ENCODE results near the gene NFATC1.

The NFATC1 gene

DNA sequence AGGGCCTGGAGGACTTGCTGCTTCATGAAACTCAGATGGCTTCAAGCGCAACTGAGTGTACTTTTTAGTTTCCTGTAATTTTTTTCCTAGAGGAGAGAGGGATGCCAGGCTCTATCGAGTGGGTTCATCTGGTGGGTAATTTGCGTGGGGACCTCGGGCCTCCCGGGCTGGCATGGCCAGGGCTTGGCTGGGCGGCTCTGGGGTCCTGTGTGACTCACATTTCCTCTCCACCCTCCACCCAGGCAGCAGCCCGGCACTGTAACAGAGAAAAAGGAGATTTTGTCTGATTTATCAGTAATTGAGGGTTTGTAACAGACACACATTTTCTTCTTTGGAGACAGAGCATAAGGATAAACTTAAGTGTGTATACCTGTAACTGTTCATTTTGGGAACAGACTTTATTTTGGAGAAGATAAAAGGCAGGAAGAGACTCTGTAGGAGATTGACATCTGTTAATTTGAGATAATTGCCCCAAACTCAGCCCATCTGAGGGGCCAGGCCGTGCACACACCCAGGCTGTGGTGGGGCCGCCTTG is 64.3 kb downstream of the NFATC1 start:
- no peak for DNase-seq

DNA sequence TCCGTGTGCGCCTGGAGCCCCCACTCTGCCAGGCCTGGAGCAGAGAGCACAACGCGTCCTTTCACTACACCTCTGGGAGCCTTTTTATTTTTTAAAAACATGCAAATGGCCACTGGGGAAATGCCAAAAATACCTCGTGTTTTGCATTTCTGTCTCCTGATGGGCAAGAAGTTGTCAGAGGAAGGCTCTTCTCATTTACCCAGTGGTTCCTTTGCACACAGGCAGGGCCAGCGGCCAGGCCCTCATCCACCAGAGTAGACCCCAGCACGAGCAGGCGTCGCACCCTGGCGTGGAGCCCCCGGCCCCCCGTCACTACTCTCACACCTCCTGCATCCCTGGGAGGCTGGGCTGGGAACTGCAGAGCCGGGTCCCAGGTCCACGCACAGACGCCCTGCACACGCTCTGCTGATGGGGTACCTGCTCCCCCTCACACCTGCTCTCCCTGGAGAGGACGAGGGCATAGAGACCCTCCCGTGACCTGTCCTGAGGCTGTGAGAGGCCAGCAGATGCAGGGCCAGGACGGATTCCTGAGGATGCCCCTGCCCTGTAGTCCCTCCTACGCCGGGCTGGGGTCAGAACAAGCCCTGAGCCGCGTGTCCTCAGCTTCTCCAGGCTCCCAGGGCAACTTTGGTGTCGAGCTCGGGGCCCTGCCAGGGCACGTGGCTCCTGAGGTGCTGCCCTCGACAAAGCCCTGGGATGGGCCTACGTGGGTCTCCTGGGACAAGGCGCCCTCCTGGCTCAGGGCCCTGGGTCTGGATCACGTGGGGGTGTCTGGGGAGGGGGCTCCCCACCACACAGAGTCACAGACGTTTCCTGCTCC is 65.0 kb downstream of the NFATC1 start:
- DNase-seq = no peak

DNA sequence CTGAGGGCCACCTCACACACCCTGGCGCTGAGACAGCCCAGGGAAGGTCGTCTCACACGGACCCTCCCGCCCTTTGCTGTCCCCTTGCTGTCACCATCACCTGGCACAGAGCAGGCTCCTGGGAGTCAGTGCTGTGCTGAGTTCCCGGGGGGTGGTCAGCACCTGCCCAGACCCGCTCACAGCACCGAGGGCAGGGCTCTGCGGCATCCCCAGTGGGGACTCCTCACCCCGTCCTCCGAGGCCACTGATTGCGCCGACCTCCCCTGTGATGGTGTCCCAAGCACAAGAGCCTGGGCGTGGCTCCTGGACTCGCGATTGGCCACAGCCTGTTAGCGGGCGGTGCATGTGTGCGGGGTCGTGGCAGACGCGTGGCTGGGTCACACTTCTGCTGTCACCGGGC is 65.9 kb downstream of the NFATC1 start:
- DNase-seq = no peak

DNA sequence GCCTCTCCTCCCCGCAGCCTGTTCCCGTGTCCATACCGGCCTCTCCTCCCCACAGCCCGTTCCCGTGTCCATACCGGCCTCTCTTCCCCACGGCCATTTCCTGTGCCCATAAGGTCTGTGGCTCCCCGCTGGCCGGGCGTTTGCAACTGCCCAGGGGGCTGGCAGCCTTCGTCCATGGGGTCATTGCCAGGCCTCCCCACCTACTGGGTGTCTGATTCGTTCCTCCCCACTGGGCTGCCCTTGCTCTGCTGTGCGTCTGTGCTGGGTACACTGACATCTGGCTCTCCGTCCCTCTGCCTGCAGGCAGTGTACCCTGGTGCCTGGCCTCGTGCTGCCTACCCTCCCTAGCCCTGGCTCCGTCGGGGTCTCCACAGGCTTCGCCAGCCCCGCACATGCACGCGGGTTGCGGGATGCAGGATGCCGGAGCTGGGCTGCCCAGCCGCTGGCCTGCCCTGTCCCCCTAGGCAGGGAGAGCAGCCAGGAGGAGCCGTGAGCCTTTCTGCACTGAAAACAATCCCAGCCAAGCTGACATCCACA is 67.8 kb downstream of the NFATC1 start:
- no peak for DNase-seq

DNA sequence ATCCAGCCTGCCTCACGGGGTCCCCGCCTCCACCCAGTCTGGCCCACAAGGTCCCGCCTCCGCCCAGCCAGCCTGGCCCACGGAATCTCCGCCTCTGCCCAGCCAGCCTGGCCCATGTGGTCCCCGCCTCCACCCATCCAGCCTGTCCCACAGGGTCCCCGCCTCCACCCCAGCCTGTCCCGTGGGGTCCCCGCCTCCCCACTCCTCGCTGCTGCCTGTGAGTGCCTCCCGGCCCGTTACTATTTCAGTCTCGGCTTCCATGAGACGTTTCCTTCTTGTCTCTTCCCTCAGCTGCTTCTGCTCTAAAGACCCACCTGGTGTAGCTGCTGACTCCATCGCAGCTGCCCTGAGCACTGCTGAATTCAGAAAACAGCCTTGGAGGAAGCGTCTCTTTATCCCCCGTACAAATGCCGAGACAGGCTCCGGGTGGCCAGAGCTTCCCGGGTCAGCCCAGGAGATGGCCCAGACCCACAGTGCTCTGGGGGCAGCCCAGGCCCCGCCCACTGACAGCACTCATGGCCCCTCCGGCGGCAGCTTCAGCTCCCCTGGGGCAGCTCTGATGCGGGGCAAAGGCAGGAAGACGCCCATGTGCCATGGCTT is 69.8 kb downstream of the NFATC1 start:
- DNase-seq = no peak

DNA sequence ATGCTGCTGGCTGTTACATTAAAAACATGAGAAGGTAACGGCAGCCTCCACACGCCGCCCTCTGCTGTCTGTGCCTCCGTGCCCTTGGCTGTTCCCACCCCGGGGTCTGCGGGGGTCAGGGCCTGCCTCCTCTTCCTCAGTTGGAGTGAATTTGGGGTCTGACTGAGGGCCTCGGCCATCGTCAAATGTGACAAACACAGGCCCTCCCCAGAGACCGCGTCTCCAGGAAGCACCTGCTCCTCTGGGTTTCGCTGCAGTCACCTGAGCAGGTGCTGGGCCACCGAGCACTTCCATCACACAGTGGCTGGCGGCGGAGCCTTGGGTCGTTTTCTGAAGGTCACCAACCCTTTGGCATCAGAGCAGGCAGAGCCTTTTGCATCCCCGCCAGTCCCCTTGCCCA is 70.9 kb downstream of the NFATC1 start:
- no peak for DNase-seq

DNA sequence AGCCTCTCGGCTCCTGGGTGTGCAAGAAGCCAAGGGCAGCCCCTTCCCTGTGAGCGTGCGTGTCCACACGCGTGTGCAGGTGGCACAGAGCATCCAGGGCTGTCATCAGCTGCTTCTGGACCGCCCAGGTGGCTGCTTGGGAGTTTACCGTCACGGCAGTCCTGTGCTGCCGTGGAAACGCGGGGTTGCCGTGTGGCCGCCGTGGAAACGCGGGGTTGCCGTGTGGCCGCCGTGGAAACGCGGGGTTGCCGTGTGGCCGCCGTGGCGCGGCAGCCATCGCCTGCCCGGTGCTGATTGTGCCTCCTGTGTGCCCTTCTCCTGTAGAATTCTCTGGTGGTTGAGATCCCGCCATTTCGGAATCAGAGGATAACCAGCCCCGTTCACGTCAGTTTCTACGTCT is 71.4 kb downstream of the NFATC1 start:
- DNase-seq = no peak

DNA sequence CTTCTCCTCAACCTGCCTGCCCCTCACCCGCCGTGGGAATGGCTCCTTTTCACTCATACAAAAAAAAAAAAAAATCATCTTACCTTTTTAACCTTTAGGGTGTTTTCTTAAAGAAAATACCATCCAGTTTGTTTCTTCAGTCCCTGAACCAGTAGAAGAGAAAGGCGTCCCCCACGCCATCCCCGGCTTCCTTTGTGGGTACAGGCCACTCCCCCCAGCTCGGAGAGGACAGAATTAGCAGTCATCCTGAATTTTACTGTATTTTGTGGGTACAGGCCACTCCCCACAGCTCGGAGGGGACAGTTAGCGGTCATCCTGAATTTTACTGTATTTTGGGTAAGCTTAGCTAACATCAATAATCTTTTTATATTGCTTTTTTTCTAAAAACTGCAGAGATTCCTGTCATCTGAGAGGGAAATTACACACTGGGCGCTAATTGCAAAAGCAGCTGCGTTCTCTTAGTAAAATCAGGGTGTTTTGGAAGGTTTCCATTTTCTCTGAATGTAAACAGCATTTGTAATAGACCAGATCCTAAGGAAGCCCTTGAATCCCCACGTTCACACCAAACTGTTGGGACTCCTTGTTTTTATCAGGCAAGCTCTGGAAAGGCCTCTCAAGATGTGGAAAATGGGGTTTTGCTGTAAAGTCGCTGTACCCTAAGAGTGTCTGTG is 72.5 kb downstream of the NFATC1 start:
- no peak for DNase-seq

DNA sequence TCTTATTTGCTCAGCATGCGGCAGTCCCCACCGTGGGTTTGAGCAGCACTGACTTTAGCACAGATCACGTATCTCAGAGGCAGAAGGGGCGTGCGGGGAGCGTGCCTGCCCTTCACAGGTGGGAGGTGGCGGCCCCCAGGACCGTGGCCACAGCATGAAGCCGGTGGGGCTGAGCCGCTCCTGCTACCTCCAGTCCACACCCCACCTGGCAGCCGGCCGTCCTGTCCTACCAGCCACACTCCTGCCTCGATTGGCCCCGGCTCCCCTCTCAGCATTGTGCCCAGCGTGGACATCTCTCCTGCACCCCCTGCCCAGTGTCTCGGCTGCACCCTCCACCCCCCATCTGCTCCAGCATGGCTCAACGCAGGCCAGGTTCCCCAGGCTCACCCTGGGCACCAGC is 73.6 kb downstream of the NFATC1 start:
- DNase-seq = no peak

DNA sequence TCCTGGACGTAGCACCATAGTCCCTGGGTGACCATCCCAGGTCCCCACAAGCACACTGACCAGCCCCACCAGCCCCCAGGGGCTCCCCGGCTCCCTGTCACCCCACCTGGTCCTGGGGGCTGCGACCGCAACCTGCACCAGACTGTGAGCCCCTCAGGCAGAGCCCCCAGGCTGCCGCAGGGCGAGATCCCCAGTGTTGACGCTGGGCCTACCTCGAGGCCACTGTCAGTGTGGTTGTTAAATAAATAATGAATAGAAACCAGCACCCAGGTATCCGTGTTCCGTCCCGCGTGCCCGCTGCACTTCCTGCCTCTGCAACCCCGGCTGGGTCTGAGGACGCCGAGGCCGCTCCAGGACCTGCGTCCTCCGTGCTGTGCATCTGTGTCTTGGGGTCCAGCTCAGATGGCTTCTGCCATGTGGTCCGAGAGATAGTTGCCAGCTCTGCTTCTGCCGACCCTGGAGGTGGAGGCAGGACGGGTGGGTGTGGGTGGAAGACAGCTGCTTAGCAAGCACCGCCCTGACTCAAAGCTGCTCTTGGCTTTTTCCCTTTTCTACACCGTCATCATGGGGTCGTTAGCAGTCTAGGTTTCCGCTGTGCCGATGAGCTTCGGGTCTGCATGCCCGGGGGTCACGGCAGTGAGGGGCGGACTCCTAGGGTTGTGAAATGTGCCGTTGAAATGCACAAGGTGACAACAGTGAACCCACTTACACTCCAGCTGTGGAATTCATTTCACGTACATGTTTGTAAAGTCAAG is 74.2 kb downstream of the NFATC1 start:
- no peak for DNase-seq

DNA sequence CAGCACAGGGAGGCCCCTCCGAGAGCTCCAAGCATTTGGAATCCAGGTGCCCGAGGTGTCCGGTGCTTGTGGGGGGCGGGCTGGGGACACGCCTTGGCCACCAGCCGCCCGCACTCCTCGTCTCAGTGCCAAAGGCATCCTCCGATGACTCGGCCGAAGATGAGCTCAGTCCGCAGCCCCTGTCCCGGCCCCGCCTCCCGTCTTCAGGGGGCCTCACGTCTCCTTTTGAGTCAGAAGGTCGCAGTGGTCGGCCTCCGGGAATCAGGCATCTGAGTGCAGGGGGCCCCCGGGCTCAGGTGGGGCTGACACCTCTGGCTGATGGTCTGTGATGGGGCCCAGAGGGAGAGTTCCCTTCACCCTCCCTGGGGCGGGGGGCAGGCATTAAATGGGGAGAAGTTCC is 74.8 kb downstream of the NFATC1 start:
- no peak for DNase-seq

DNA sequence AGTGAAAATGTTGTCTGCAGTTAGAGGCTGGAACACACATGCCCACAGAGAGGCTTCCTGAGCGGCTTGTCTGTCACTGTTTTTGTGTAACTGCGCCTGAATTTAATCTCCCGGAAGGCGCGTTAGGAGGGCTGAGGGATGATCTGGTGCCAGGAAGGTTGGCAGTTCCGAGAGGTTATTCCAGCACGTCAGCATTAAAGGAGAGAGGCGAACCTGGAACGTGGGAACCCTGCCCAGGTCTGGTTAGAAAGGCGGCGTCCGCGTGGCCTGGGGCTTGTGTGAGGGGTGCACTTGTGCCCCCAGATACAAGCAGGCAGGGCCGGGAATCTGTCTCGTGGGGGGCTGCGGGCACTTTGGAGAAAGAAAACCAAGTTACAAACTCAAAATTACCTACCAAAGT is 75.3 kb downstream of the NFATC1 start:
- no peak for DNase-seq

DNA sequence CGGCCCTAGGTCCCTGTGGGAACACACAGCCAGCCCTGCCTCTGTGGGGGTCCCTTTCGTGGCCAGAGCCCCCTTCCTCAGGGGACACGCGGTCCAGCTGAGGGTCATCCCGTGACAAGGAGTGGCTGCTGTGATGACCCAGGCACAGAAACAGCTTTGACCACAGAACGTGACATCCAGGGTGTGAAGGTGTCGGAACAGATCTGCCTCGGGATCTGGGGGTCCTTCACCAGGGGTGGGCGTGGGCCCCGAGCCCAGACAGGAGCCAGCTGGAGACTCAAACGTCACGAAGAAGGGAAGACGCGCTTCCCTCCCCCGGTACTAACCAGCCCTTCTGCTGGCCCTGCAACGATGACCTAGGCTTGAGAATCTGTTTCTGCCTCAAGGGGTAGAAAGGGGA is 75.9 kb downstream of the NFATC1 start:
- no peak for DNase-seq

DNA sequence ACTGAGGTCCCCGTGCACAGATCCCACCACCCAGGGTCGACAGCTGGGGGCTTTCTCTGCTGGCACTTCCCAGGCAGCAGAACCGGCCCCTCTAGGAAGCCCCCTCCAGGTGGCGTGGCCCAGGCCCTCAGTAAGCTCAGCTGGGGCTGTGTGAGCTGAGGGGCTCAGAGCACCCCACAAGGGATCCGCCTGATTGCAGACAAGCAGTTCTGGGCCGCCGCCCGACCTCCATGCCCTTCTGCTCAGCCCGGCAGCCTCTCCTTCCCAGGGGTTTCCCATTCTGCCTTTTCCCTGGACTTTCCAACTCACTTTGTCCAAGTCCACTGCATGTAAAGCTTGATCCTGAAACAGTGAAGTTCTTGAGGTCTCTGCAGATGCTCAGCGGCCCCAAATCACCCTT is 76.4 kb downstream of the NFATC1 start:
- DNase-seq = no peak

DNA sequence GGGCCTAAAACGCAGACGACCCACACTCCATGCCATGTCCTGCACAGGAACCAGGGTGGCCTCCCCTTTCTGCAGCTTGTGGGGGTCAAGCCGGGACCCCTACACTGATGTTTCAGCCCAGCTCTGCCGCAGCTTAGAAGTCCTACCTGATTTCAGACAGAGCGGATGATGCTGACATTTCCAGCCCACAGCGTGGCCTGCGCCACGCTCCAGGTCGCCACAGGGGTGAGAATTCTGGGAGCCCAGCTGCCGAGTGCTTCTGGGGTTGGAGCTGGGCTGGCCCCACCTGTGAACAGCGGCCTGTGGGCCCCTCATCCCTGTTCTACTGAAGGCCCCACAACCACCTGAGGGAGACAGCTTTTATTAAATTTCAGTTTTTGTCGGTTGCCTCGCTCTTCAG is 77.2 kb downstream of the NFATC1 start:
- DNase-seq = no peak

DNA sequence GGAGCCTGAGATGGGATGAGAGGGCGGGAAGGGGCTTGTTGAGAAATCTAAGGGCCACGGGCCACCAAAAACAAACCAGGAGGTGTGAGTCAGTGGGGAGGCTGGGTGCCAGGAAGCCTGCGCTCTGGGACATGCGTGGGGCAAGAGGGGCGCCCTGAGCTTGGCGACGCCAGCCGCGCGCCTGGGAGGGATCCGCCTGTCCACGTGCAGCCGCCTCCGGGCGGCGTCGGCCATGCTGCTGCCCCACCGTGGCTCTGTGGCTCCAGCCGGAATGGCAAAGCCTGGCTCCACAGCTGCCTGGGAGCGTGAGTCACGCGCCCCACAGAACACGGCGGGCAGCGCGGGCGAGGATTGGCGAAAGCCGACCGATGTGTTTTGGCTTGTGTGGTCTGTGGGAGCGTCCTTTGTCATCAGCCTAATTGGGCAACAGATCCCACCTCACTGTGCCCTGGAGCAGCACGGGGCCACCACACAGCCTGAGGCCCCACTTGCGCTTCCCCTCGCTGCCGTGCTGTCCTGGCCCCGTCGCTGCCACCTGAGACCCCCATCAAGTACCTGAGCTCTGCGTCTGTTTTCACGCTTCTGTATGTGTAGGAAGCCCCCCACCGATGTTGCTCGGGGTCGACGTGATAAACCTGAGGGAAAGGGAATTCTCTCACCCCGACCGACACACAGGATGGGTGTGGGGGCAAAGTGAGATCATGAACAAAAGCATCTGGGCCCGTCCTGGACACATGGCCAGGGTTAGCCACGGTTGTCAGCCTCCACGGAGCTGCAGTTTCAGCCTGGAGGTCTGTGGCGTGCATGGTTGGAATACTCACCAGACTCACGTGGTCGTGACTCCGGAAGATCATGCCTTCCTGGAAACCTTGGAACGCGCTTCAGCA is 80.5 kb downstream of the NFATC1 start:
- no peak for DNase-seq

DNA sequence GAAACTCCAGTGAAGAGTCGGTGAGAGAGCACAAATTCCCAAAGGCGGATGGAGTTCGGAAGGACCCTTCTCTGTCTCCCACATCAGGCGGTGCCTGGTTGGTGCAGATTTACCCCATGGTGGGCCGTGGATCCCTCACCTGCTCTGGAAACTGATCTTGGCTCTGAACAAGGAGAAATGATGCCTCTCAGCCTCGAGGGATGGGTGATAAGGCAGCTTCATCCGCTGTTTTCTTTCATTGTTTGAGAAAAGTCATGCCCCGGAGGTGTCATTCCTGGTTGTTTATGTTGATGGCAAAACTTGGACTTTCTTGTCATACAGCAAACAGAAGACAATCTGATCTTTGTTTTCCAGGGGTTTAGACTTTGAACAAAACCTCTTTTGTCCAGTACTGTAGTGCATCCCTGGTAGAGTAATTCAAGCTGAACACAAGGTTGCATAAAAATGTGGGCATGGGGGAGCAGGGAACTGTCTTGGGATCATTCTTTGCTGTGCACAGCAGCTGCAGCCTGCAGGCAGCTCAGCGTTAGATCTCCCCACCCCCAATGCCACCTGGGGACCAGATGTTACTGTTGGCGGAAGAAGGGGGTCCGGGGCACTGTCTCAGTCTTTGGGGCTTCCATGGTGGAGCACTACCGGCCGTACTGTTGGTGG is 81.3 kb downstream of the NFATC1 start:
- DNase-seq = no peak

DNA sequence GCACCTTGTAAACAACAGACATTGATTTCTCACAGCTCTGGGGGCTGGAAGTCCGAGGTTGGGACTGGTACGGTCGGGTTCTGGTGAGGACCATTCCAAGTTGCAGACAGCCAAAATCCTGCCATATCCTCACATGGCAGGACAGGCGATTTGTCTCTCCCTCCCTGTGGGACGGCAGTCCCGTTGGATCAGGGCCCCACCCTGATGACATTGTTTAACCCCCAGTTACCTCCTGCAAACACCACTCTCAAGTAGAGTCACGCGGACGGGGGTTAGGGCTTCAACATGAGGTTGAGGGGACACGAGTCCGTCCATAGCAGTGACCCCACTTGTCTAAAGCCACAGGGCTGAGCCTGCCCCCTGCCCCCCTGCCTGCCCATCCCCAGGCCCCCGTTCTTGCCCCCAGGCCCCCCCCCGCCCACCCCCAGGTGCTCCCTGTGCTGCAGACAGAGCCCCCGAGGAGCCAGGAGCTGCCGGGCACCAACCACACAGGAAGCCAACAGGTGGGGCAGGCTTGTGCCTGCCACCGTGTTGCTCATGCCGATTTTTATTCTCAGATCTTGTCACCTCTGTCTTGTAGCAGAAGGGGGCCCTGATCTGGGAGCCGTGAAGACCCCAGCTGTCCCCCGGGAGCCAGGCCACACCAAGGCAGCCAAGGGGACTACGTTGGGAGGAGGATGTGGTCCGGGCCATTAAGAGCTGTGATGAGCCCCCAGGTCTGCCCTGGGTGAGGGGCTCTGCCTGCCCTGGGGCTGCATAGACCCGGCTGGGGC is 82.2 kb downstream of the NFATC1 start:
- no peak for DNase-seq

DNA sequence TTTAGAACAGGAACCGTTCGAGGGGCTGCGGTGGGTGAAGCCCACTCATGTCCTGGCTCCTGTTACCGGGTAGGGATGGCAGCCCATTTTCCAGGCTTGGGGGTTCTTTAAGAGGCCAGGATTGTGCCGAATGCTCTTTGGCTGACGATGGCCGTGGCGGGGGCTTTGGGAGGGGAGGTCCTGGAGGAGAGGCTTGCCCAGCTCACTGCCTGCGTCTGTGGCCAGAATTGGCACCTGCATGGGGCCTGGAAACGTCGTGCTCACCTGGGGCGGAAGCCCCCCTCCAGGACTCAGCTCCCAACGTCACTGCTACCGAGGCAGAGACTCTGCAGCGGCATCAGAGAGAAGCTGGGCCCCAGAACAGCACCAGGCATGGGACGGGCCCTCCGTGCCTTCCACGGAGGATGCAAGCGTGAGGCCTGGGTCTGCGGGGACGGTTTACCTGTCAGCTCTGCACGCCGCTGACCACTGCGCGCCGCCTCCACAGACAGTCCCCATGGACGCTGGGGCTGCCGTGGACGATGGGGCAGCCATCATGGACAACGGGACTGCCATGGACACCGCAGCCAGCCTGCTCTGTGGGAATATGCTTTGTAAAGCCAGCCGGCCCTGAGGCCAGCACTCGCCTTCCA is 82.9 kb downstream of the NFATC1 start:
- DNase-seq = no peak

DNA sequence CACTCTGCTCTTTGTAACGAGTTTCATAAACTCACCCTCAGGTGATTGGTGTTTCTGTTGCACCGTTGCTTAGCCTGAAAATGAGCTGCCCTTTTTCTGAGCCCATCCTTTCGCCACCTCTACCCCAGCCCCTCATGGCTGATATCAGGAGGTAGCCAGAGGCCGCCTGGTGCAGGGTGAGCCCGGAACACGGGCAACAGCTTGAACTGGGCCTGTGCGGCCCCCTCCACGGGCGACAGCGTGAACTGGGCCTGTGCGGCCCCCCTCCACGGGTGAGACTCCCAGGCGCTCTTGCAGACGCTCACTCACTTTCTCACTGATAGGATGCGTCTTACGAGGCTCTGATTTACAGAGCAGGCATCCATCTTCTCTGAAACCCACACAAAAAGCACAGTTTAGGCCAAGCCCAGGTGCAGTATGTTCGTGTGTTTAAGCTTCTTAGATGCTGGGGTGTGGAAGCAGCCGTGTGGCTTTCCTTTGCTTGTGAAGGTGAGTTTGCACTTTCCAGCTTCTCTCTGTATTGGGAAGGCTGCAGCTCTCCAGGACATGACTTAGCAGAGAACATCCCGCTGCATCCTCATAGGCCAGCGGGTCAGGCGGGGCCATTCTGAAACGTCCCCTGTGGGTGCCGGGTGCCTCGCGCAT is 83.5 kb downstream of the NFATC1 start:
- DNase-seq = no peak

All from SIG-M5 (cell line).